Measurements from ENCODE around the gene RNASET2. TPM values are rescaled to one million over a fixed set of nuclear protein-coding genes. Genes with fewer than 3 reads are reported as not detected.

RNASET2 gene
- total RNA-seq, 1 donor from 2014 or later: 22.0 TPM

- DNase-seq (ENCODE audit: low read depth) (no peak), FAIRE-seq (no peak)
- H3K27me3 ChIP-seq (ENCODE audit: insufficient read depth, low read length): no peaks in the 10 kb centered on the region
- peak overlapping the region; percentile 80 for H3K9ac ChIP-seq (ENCODE audit: low read length)
- H3K4me1 Mint-ChIP-seq (ENCODE audit: low read depth, unreplicated experiment): peaks cover 16% of the 10 kb centered on the region
- H4K20me1 ChIP-seq (ENCODE audit: insufficient read depth, low read length): no peaks in the 10 kb centered on the region
- TF ChIP-seq EZH2 (IDR thresholded peaks at IDR 0.05; ENCODE audit: insufficient read depth, low read length): no peak
- TF ChIP-seq CTCF (IDR thresholded peaks at IDR 0.05; ENCODE audit: insufficient read depth, low read depth, low read length): no peak
- peak overlapping the region; percentile 98 for H2AFZ ChIP-seq (ENCODE audit: low read depth, low read length)
- peaks cover 2% of the 10 kb centered on the region for H3K9me3 Mint-ChIP-seq (ENCODE audit: unreplicated experiment)
- H3K79me2 ChIP-seq (ENCODE audit: insufficient read depth, low read length): no peaks in the 10 kb centered on the region
- peaks cover 14% of the 10 kb centered on the region for H3K4me1 ChIP-seq (ENCODE audit: insufficient read depth, low read length)
- no peak overlapping the region for H3K27ac Mint-ChIP-seq (ENCODE audit: unreplicated experiment)
- H3K36me3 ChIP-seq (ENCODE audit: insufficient read depth, low read length): no peaks in the 10 kb centered on the region
- peak overlapping the region; percentile 98 for H3K4me2 ChIP-seq (ENCODE audit: low read length)
- H3K27me3 Mint-ChIP-seq (ENCODE audit: low read depth, unreplicated experiment): no peaks in the 10 kb centered on the region
- H3K4me3 ChIP-seq (ENCODE audit: insufficient read depth, low read depth, low read length): peak overlapping the region; percentile 78
- peaks cover 5% of the 10 kb centered on the region for H3K36me3 Mint-ChIP-seq (ENCODE audit: low read depth, unreplicated experiment)
- no peaks in the 10 kb centered on the region for H3K9me3 ChIP-seq (ENCODE audit: insufficient read depth, low read depth, low read length)
- H3K4me3 Mint-ChIP-seq (ENCODE audit: unreplicated experiment): peak overlapping the region; percentile 86
- no peak overlapping the region for H3K27ac ChIP-seq (ENCODE audit: low read depth, low read length)
These were observed 1.1 kb downstream of the RNASET2 start for GRCh38 chr6:166955121-166955864.

DNA sequence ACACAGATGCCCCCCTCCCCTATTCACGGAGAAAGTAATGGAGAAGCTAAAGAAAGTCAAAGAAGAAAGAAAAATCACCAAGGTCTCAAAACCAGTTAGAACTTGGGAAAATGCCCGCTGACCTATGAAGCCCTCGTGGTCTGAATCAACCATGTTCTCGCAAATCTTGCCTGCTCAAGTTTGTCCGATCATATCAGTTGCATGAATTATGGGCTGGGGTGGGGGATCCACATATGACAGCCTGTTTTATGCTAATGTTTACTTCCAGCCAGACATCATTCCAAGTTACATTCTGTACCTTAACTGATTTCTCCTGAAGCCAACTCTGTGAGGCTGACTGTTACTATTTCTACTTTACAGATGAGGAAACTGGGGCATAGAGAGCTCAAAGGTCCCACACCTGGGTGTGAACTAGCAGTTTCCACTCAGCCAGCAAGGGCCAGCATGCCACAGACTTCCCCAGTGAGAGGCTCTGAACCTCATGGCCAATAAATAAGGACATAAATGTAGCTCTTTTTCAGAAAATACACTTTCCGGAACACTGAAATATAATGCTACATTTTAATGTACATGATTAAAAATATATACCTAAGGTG lies 2.1 kb downstream of the RNASET2 start:
- H3K27ac Mint-ChIP-seq (ENCODE audit: unreplicated experiment): no peak overlapping the region
- peaks cover 6% of the 10 kb centered on the region for H3K36me3 Mint-ChIP-seq (ENCODE audit: low read depth, unreplicated experiment)
- no peaks in the 10 kb centered on the region for H3K9me3 ChIP-seq (ENCODE audit: insufficient read depth, low read depth, low read length)
- no peaks in the 10 kb centered on the region for H4K20me1 ChIP-seq (ENCODE audit: insufficient read depth, low read length)
- peaks cover 14% of the 10 kb centered on the region for H3K4me1 ChIP-seq (ENCODE audit: insufficient read depth, low read length)
- no peak overlapping the region for H3K4me2 ChIP-seq (ENCODE audit: low read length)
- no peaks in the 10 kb centered on the region for H3K36me3 ChIP-seq (ENCODE audit: insufficient read depth, low read length)
- no peak overlapping the region for H3K9ac ChIP-seq (ENCODE audit: low read length)
- no peak for FAIRE-seq
- TF ChIP-seq EZH2 (IDR thresholded peaks at IDR 0.05; ENCODE audit: insufficient read depth, low read length): no peak
- peaks cover 2% of the 10 kb centered on the region for H3K9me3 Mint-ChIP-seq (ENCODE audit: unreplicated experiment)
- no peak for DNase-seq (ENCODE audit: low read depth)
- H3K27me3 Mint-ChIP-seq (ENCODE audit: low read depth, unreplicated experiment): no peaks in the 10 kb centered on the region
- no peak overlapping the region for H2AFZ ChIP-seq (ENCODE audit: low read depth, low read length)
- H3K4me1 Mint-ChIP-seq (ENCODE audit: low read depth, unreplicated experiment): peaks cover 14% of the 10 kb centered on the region
- no peaks in the 10 kb centered on the region for H3K79me2 ChIP-seq (ENCODE audit: insufficient read depth, low read length)
- no peaks in the 10 kb centered on the region for H3K27me3 ChIP-seq (ENCODE audit: insufficient read depth, low read length)
- H3K4me3 Mint-ChIP-seq (ENCODE audit: unreplicated experiment): no peak overlapping the region
- no peak overlapping the region for H3K4me3 ChIP-seq (ENCODE audit: insufficient read depth, low read depth, low read length)
- H3K27ac ChIP-seq (ENCODE audit: low read depth, low read length): no peak overlapping the region

- FAIRE-seq (no peak), DNase-seq (ENCODE audit: low read depth) (no peak)
- Mint-ChIP-seq H3K27ac (ENCODE audit: unreplicated experiment) (no peak overlapping the region), H3K4me3 (ENCODE audit: unreplicated experiment) (no peak overlapping the region), H3K4me1 (ENCODE audit: low read depth, unreplicated experiment) (peaks cover 4% of the 10 kb centered on the region), H3K27me3 (ENCODE audit: low read depth, unreplicated experiment) (no peaks in the 10 kb centered on the region), H3K36me3 (ENCODE audit: low read depth, unreplicated experiment) (peaks cover 6% of the 10 kb centered on the region), H3K9me3 (ENCODE audit: unreplicated experiment) (peaks cover 2% of the 10 kb centered on the region)
- Histone ChIP-seq H3K4me3 (ENCODE audit: insufficient read depth, low read depth, low read length) (no peak overlapping the region), H3K27ac (ENCODE audit: low read depth, low read length) (no peak overlapping the region), H2AFZ (ENCODE audit: low read depth, low read length) (no peak overlapping the region), H3K9me3 (ENCODE audit: insufficient read depth, low read depth, low read length) (no peaks in the 10 kb centered on the region), H4K20me1 (ENCODE audit: insufficient read depth, low read length) (no peaks in the 10 kb centered on the region), H3K9ac (ENCODE audit: low read length) (no peak overlapping the region), H3K36me3 (ENCODE audit: insufficient read depth, low read length) (no peaks in the 10 kb centered on the region), H3K27me3 (ENCODE audit: insufficient read depth, low read length) (no peaks in the 10 kb centered on the region), H3K79me2 (ENCODE audit: insufficient read depth, low read length) (no peaks in the 10 kb centered on the region), H3K4me2 (ENCODE audit: low read length) (no peak overlapping the region), H3K4me1 (ENCODE audit: insufficient read depth, low read length) (peaks cover 14% of the 10 kb centered on the region)
- TF ChIP-seq CTCF (IDR thresholded peaks at IDR 0.05; ENCODE audit: insufficient read depth, low read depth, low read length) (no peak), EZH2 (IDR thresholded peaks at IDR 0.05; ENCODE audit: insufficient read depth, low read length) (no peak)
These were observed 3.5 kb downstream of the RNASET2 start for GRCh38 chr6:166952567-166953486.

Measured in astrocyte (in vitro differentiated cells and primary cell).